Anterior cingulate cortex (tissue), 58 donors: ENCODE data around the gene APLP1.
"Not testable (repeated sequence)": the region's sequence is repeated elsewhere in the genome, so short reads cannot be mapped to it uniquely, and the experiment has no call there.

Experiments used
- DNase-seq, 58 donors: peaks; one replicate each; lab custom pipeline; 2025; lab: John Stamatoyannopoulos, UW

Gene APLP1

GRCh38 chr19:35879068-35879467 is 10.7 kb downstream of the APLP1 start:
- DNase-seq = no peak

- peak in 52 of 58 donors; percentile 6 to 82 (median 63) for DNase-seq
Observed at GRCh38 chr19:35879770-35880317, 11.5 kb downstream of the APLP1 start.

- DNase-seq = peak in 21 of 58 donors; percentile 5 to 82 (median 21)
Observed at GRCh38 chr19:35882114-35882832, 13.9 kb downstream of the APLP1 start.

GRCh38 chr19:35883882-35884281 is 15.5 kb downstream of the APLP1 start:
- DNase-seq = no peak

- no peak for DNase-seq
Observed at GRCh38 chr19:35885225-35885738, 16.9 kb downstream of the APLP1 start.

GRCh38 chr19:35885904-35886303 is 17.5 kb downstream of the APLP1 start:
- DNase-seq = no peak

- no peak for DNase-seq
Observed at GRCh38 chr19:35887197-35887596, 18.8 kb downstream of the APLP1 start.

GRCh38 chr19:35888398-35888797 is 20.0 kb downstream of the APLP1 start:
- no peak for DNase-seq

- peak in 1 of 58 donors; percentile 11 for DNase-seq
Observed at GRCh38 chr19:35889370-35890112, 21.2 kb downstream of the APLP1 start.

- DNase-seq = no peak
Observed at GRCh38 chr19:35890113-35890650, 21.8 kb downstream of the APLP1 start.

GRCh38 chr19:35891819-35892218 is 23.4 kb downstream of the APLP1 start:
- DNase-seq = not testable (repeated sequence)

GRCh38 chr19:35894342-35894741 is 26.0 kb downstream of the APLP1 start:
- no peak for DNase-seq

GRCh38 chr19:35895911-35896642 is 27.7 kb downstream of the APLP1 start:
- DNase-seq = no peak

GRCh38 chr19:35896643-35897040 is 28.3 kb downstream of the APLP1 start:
- DNase-seq = no peak

- DNase-seq = no peak
Observed at GRCh38 chr19:35897706-35898451, 29.5 kb downstream of the APLP1 start.

GRCh38 chr19:35898499-35898809 is 30.1 kb downstream of the APLP1 start:
- DNase-seq = peak in 1 of 58 donors; percentile 63

- peak in 55 of 58 donors; percentile 14 to 85 (median 62) for DNase-seq
Observed at GRCh38 chr19:35899547-35900214, 31.3 kb downstream of the APLP1 start.

GRCh38 chr19:35901055-35901644 is 32.8 kb downstream of the APLP1 start:
- no peak for DNase-seq
